Measurements from ENCODE around the gene ECI2.

Gene ECI2

GRCh38 chr6:4134841-4135664, at the start of gene ECI2:
TSS of gene ECI2 (minus strand) at chr6:4135575. CDS start at chr6:4135560, 15 bp downstream.
- peak; percentile 88 for DNase-seq

DNA sequence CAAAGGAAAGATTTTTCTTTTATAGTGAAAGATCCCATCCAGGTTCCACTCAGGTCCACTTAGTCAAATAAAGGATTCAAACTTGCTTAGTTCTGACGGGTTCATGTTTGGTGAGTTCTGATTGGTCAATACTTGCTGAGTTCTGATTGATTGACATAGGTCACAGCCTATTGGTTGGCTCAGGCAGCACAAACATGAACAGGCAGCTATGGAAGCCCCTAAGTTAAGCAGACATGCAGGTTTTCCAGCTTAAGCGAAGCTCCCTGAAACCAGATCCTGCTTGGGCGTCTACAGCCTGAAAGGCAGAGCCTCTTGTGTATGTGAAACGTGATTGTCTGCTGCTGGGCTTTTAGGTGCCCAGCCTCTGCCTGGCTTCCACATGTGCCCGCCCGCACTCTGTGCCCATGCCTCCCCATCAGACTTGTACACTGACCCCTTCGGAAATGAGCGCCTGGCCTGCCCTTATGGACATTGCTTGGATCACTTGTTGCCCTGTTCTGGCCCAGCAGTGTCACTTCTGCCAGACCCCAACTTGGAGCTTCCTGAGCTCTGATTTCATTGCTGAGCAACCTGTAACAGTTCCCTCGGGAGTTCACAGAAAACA, 45.4 kb upstream of the ECI2 start:
- DNase-seq: peak; percentile 11

- no peak for DNase-seq
These were observed 44.7 kb upstream of the ECI2 start for GRCh38 chr6:4179960-4180651.

DNA sequence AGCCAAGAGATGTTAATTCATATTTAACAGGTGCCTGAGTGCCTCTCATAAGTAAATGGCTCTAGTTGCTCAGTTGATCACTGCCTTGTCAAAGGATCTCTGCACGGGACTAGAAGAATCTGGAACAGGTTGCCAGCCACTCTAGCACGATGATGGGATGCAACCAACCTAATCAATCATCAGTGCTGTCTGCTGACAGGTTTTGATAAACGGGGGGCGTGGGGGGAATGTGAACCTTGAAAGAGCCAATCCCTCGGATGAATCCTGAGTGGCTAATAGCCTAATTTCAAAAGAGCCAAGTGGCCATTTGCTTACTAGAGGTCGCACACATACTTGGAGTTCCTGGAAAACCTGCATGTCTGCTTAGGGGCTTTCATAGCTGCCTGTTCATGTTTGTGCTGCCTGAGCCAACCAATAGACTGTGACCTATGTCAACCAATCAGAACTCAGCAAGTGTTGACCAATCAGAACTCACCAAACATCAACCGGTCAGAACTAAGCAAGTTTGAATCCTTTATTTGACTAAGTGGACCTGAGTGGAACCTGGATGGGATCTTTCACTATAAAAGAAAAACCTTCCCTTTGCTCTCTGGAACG, 43.5 kb upstream of the ECI2 start:
- DNase-seq: no peak

DNA sequence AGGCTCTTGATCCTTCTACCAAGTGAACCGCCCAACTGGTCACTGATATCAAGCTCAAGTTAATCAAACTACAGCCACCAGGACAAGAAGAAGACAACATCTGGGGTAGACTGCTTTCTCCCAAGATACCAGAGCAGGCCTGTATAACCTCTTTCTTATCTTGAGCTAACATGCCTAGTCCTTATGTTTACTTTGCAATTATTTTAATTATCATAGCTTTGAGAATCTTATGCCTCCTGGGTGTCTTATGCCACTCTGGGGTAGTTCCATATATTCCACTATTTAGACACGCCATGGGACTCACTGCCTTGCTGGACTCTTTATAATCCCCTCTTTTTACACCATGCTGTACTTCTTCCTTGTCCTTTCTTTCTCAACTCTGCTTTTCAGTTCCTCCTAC, 41.5 kb upstream of the ECI2 start:
- no peak for DNase-seq

GRCh38 chr6:4174042-4174441, 38.7 kb upstream of the ECI2 start:
- DNase-seq: no peak

GRCh38 chr6:4172368-4172767, 37.0 kb upstream of the ECI2 start:
- DNase-seq: no peak

- no peak for DNase-seq
These were observed 34.9 kb upstream of the ECI2 start for GRCh38 chr6:4170297-4170696.

DNA sequence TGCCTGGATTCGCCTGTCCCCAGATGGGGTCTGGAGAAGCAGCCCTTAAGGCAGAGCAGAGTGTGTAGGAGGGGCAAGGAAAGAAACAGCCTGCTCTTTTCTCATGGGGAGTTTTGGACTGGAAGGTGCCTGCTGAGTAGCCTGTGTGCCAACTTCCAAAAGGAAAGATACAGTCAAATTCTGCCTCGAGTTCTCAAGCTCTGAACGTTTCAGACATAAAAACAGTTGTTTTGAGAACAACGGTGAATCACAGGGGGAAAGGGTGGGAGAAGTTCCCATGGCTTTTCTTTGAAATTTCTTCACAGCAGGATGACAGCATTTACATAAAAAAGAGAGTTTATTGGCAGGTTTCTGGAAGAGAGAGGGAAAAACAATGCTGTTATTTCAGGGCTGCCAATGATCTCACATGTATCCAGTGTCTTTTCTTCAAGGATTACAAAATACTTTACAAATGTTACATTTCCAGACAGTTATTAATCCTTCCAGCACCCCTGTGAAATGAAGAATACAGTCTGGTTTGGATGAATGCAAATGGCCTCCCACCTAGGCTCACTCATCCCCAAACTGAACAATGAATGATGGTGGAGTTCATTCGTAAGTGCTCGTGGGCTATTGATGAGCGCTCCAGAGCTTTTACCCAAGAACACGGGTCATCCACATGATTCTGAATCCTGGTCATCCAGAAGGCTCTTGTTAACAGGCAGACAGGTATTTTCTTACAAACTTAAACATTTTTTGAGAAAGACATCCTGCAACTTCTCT, 33.8 kb upstream of the ECI2 start:
- DNase-seq: no peak

DNA sequence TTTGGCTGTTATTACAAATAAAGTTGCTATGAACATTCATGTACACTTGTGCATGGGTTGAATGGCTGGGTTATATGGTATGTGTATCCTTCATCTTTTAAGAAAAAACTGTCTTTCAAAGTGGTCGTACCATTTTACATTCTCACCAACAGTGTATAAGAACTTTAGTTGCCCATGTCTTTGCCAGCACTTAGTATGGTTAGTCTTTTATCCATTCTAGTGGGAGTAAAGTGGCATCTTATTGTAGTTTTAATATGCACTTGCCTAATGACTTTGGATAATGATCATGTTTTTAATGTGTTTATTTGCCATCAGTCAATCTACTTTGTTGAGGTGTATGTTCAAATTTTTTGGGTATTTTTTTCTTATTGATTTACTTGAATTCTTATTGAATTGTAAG, 32.5 kb upstream of the ECI2 start:
- DNase-seq: no peak

- DNase-seq: no peak
These were observed 31.7 kb upstream of the ECI2 start for GRCh38 chr6:4167123-4167522.

DNA sequence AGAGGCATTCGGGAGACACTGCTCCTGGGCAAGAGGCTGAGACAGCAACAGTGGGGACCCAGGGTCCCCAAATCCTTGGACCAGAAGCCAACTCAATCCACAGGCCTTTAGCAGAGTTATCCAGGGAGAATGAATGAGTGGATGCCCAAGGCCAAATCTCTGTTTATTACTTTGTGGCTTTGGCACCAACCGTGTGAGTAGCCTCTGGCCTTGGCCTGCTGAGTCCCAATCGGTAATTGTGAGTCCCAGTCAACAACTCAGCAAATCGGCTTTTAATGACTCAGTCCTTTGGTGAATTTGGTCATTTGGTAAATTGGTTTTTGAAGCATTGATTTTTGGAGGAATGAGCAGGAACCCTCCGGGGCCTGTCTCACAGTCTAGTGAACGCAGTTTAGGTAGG, 29.1 kb upstream of the ECI2 start:
- DNase-seq: no peak

DNA sequence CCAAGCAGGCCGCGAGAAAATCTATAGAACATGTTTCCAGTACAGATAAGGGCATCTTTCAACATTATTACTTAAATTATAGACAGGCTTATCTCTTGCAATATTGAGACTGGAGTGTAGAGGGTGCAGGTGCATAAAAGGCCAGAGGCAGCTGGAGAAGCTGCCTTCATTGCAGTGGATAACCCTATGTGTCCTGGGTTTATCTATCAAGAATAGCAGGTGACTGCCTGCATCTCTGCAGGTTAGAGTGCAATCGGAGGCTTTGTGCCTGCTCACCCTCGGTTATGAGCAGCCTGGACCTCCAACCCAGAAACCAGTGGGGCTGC, 28.7 kb upstream of the ECI2 start:
- no peak for DNase-seq

- DNase-seq: no peak
These were observed 28.2 kb upstream of the ECI2 start for GRCh38 chr6:4163408-4164116.

GRCh38 chr6:4162370-4162769, 27.0 kb upstream of the ECI2 start:
- DNase-seq: no peak

- no peak for DNase-seq
These were observed 24.1 kb upstream of the ECI2 start for GRCh38 chr6:4159491-4159890.

DNA sequence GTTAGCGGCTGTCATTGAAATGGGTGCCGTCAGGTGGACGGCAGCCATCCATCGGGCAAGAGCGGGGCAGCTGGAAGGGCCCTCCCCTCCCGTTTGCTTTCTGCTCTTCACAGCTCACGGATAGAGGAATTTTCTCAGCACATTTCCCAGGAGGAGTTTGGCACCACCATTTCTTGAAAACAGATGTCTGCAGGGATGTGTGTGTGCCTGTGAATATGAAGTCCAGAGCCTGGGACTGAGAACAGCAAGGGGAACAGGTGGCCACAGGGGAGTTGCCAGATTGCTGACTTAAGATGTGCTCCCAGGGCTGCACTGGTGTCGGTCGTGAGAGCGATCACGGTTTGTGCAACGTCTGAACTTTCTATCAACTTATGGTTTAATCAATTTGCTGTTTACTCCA, 22.1 kb upstream of the ECI2 start:
- no peak for DNase-seq

- DNase-seq: peak; percentile 95
These were observed 20.6 kb upstream of the ECI2 start for GRCh38 chr6:4155848-4156466.

DNA sequence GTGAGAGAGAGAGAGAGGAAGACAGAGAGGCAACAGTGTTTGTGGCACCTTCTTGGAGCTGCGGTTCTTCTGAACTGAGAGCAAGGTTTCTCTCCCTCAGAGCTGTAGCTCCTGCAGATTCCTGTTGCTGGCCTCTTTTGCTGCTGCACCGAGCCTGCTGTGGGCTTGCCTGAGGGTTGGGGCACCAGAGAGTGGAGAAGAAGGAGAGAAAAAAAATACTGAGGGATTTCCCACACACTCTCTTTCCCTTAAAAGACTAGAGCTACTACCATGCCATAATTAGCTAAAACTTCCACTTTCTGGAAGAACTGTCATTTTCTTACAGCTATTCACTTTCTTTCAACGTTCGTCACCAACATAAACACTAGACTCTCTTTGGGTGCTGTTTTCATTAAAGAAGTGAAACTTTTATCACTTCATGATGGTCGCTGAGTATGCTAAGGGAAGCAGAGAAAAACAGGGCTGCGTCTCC, 18.2 kb upstream of the ECI2 start:
- no peak for DNase-seq

- no peak for DNase-seq
These were observed 9.7 kb upstream of the ECI2 start for GRCh38 chr6:4145083-4145482.

- no peak for DNase-seq
These were observed 3.9 kb upstream of the ECI2 start for GRCh38 chr6:4139272-4139671.

DNA sequence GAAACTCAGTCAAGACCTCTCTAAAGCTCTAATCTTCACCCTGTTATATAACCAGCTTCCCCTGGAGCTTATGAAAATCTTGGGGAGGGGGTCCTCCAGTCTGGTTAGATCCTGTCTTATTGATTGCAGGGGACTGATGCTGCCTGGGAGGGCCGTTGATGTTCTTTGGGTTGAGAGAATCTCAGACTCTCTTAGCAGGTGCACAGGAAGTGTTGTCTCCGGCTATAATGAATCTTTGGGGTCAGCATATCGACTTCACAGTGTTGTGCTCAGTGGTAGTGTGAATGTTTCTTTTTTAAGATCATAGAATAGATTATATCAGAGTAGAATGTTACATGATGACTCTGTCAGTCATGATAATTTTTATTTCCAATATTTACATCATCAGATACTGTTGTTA, 2.8 kb upstream of the ECI2 start:
- no peak for DNase-seq

Data from eye (tissue), 1 donor.